Gastrocnemius medialis (tissue), 4 donors: ENCODE measurements around the gene GGACT.

Experiments used
- CTCF ChIP-seq, 5 experiments: fragments of 450-650 bp in 3 of 5; fragments of 200-600 bp in 2 of 5; sonication (generic) in 2 of 5; IDR thresholded peaks in 4 of 5; conservative IDR thresholded peaks in 1 of 5; 1 replicate in 4 of 5; 2 replicates in 1 of 5; pipeline ENCODE4 v1.5.1; 2016 to 2019; ENCODE audit warnings: antibody characterized with exemption in 5 of 5, mild to moderate bottlenecking in 3 of 5, moderate library complexity in 3 of 5
- POLR2A ChIP-seq, 2 donors: fragments of 450-650 bp; IDR thresholded peaks; one replicate each; pipeline ENCODE4 v1.6.1; 2017; ENCODE audit warnings: antibody characterized with exemption in 2 of 2, mild to moderate bottlenecking in 2 of 2, moderate library complexity in 2 of 2

- TF ChIP-seq CTCF (IDR thresholded peaks at IDR 0.05 in 4 of 5, conservative IDR thresholded peaks at IDR 0.05 in 1 of 5) = no peak
- TF ChIP-seq POLR2A (IDR thresholded peaks at IDR 0.05) = no peak
Observed at GRCh38 chr13:100543872-100544602, 44.6 kb downstream of the GGACT start.
